Endothelial cell of umbilical vein (primary cell): Measurements from ENCODE around the gene DAGLB. TPM values are rescaled to one million over a fixed set of nuclear protein-coding genes. Genes with fewer than 3 reads are reported as not detected.

ENCODE experiments used
- BruUV-seq: library from RNA; stranded (reverse); fragments of 400-500 nt; replicated peaks from 2 replicates; lab custom pipeline; 2021; lab: Mats Ljungman, UMichigan
- CTCF ChIA-PET: fragments of 300-600, 350-600 bp; sonication (Branson Sonifier 250); formaldehyde crosslinking; loops from one replicate; lab custom pipeline; 2021; ENCODE audit warnings: antibody characterized with exemption, inconsistent platforms; lab: Charles Lee
- POLR2A ChIA-PET: fragments of 300-600, 350-600 bp; sonication (Branson Sonifier 250); formaldehyde crosslinking; loops from one replicate; lab custom pipeline; 2021; ENCODE audit warnings: antibody characterized with exemption, inconsistent platforms; lab: Charles Lee
- DNase-seq: peaks from one replicate; pipeline ENCODE4 v3.0.0-alpha.2; 2011; ENCODE audit warnings: low read depth, low spot score
- FAIRE-seq: peaks from 2 replicates; lab custom pipeline; 2011; peaks lifted over from hg19 to GRCh38; lab: Jason Lieb, UNC
- H2AFZ ChIP-seq: 2 replicates; pipeline ENCODE4 v1.6.0; 2012; ENCODE audit warnings: low read depth, low read length, control low read depth, inconsistent platforms
- H3K27ac ChIP-seq: 2 replicates; pipeline ENCODE4 v1.5.1; 2011; ENCODE audit warnings: low read depth, mild to moderate bottlenecking, control low read depth, low read length, moderate library complexity; ENCODE audit not compliant: insufficient read depth
- H3K27me3 ChIP-seq, 2 experiments: 2 replicates each; pipeline versions ENCODE4 v1.6.0 to v1.6.1; 2011; ENCODE audit warnings: low read length in 2 of 2, mixed read lengths in 1 of 2; ENCODE audit not compliant: control insufficient read depth in 2 of 2, insufficient read depth in 2 of 2
- H3K36me3 ChIP-seq, 2 experiments: 2 replicates in 1 of 2; 3 replicates in 1 of 2; pipeline ENCODE4 v1.5.1; 2011; ENCODE audit warnings: low read length in 2 of 2, mild to moderate bottlenecking in 1 of 2, moderate library complexity in 1 of 2; ENCODE audit not compliant: control insufficient read depth in 2 of 2, insufficient read depth in 2 of 2; ENCODE audit errors: extremely low read depth in 1 of 2
- H3K4me1 ChIP-seq: 3 replicates; pipeline ENCODE4 v1.5.1; 2011; ENCODE audit warnings: mild to moderate bottlenecking, low read length; ENCODE audit not compliant: control insufficient read depth, insufficient read depth; ENCODE audit errors: extremely low read depth
- H3K4me2 ChIP-seq: 2 replicates; pipeline ENCODE4 v1.6.1; 2011; ENCODE audit warnings: low read length, control low read depth, mixed read lengths; ENCODE audit not compliant: insufficient read depth
- H3K4me3 ChIP-seq, 3 experiments: fragments of 200-600 bp in 1 of 3; sonication (generic), shearing (Covaris generic) in 1 of 3; replicated peaks in 1 of 3; 2 replicates each; pipeline ENCODE4 v1.5.1; 2011 to 2016; ENCODE audit warnings: control low read depth in 3 of 3, low read length in 3 of 3, mild to moderate bottlenecking in 2 of 3, inconsistent platforms in 1 of 3, low read depth in 1 of 3, moderate library complexity in 1 of 3; ENCODE audit not compliant: insufficient read depth in 1 of 3
- H3K79me2 ChIP-seq: 2 replicates; pipeline ENCODE4 v1.6.0; 2012; ENCODE audit warnings: low read length, inconsistent platforms; ENCODE audit not compliant: control insufficient read depth, insufficient read depth
- H3K9ac ChIP-seq: replicated peaks from 2 replicates; pipeline ENCODE3; 2011; ENCODE audit warnings: low read length, control low read depth; ENCODE audit not compliant: insufficient read depth; ENCODE audit errors: extremely low read depth
- H3K9me1 ChIP-seq: replicated peaks from 3 replicates; pipeline ENCODE4 v1.6.0; 2011; ENCODE audit warnings: mild to moderate bottlenecking, low read length; ENCODE audit not compliant: control insufficient read depth, insufficient read depth; ENCODE audit errors: extremely low read depth
- H3K9me3 ChIP-seq: replicated peaks from 2 replicates; pipeline ENCODE4 v1.5.1; 2012; ENCODE audit warnings: low read length, inconsistent platforms; ENCODE audit not compliant: control insufficient read depth, insufficient read depth
- H4K20me1 ChIP-seq: replicated peaks from 2 replicates; pipeline ENCODE3; 2011; ENCODE audit warnings: mild to moderate bottlenecking, low read length; ENCODE audit not compliant: control insufficient read depth, insufficient read depth; ENCODE audit errors: extremely low read depth
- EZH2 ChIP-seq: IDR thresholded peaks from 2 replicates; pipeline ENCODE4 v1.6.1; 2012; ENCODE audit warnings: borderline replicate concordance, low read depth, mild to moderate bottlenecking, moderate library complexity, low read length, inconsistent platforms; ENCODE audit not compliant: severe bottlenecking
- FOS ChIP-seq: IDR thresholded peaks from 2 replicates; pipeline ENCODE4 v1.6.1; 2011; ENCODE audit warnings: mild to moderate bottlenecking, low read length, moderate library complexity, borderline replicate concordance; ENCODE audit not compliant: insufficient read depth
- GATA2 ChIP-seq: IDR thresholded peaks from 2 replicates; pipeline ENCODE4 v1.7.0; 2011; ENCODE audit warnings: low read depth, mild to moderate bottlenecking, moderate library complexity, mixed read lengths, low read length; ENCODE audit not compliant: insufficient read length, insufficient read depth
- JUN ChIP-seq: IDR thresholded peaks from 2 replicates; pipeline ENCODE4 v1.6.1; 2011; ENCODE audit warnings: borderline replicate concordance, low read depth; ENCODE audit not compliant: insufficient read length, insufficient read depth
- MAX ChIP-seq: IDR thresholded peaks from 2 replicates; pipeline ENCODE4 v1.6.1; 2011; ENCODE audit not compliant: insufficient read depth, insufficient read length
- MYC ChIP-seq: IDR thresholded peaks from one replicate; pipeline ENCODE4 v1.6.1; 2011; ENCODE audit warnings: mild to moderate bottlenecking, low read depth, low read length
- POLR2A ChIP-seq: IDR thresholded peaks from 2 replicates; pipeline ENCODE4 v1.6.1; 2012; ENCODE audit warnings: low read depth, mild to moderate bottlenecking, control low read depth, low read length
- POLR2AphosphoS5 ChIP-seq: IDR thresholded peaks from 2 replicates; pipeline ENCODE4 v1.6.1; 2012; ENCODE audit warnings: low read depth, mild to moderate bottlenecking, control low read depth, low read length, moderate library complexity; ENCODE audit not compliant: insufficient read depth
- dilution Hi-C: fragments of 300-500 bp; cut with MboI; formaldehyde crosslinking; loops from one replicate; pipeline ENCODE4 v1.15.0; 2019; ENCODE audit warnings: low sequenced_read_pairs; ENCODE audit not compliant: extremely low pct_ligation_motif_present
- intact Hi-C: fragments of 100-400 bp; cut with micrococcal nuclease; formaldehyde crosslinking; loops from one replicate; pipeline ENCODE4 v1.10.0; 2022
- polyA plus RNA-seq, 4 experiments: library from polyadenylated mRNA; depleted of rRNA in 3 of 4; stranded (reverse) in 3 of 4; unstranded in 1 of 4; fragments of >200 nt; gene quantifications; 2 replicates each; pipeline versions ENCODE4 v1.2.1 to v1.2.3, GENCODE V29; 2011 to 2012; ENCODE audit warnings: missing spikeins in 1 of 4
- total RNA-seq: library from RNA; stranded (reverse); gene quantifications from 2 replicates; pipeline ENCODE4 v1.2.3, GENCODE V29; 2021
- TF ChIP-seq, protein P1 (sequence below), 2 donors: IDR thresholded peaks; 1 replicate in 1 of 2; 2 replicates in 1 of 2; pipeline ENCODE4 v1.5.1; 2011; ENCODE audit warnings: low read length in 2 of 2, mild to moderate bottlenecking in 2 of 2, moderate library complexity in 2 of 2, control low read depth in 1 of 2, inconsistent platforms in 1 of 2, low read depth in 1 of 2; ENCODE audit not compliant: insufficient read depth in 1 of 2; ENCODE audit errors: extremely low read depth in 1 of 2

DAGLB gene
- total and polyA plus RNA-seq, 2 donors (not counting 3 experiments of a cell fraction or from before 2014, with no cell fraction given), result 28.2 to 48.2 TPM

DNA sequence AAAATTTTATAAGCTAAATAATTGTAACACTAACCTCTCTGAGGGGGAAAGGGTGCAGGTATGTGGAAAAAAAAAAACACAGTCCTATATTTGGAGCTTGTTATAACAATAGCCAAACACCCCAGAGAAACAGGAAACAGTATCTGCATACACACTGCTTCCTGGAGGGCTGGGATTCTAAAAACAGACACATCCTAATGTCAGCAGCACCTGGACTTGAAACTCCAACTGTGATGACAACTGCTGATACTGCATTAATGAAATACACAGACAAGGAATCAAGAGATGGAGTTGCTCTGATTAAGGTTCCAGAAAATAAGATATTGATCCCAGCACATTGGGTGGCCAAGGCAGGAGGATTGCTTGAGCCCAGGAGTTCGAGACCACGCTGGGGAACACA lies 9.3 kb downstream of the DAGLB start:
- Histone ChIP-seq H4K20me1 (no peaks in the 10 kb centered on the region), H3K79me2 (peaks cover 48% of the 10 kb centered on the region), H2AFZ (no peak overlapping the region), H3K4me2 (peak overlapping the region; percentile 31), H3K27me3 (no peaks in the 10 kb centered on the region), H3K4me1 (peaks cover 12% of the 10 kb centered on the region), H3K9me3 (no peaks in the 10 kb centered on the region), H3K4me3 (no peak overlapping the region), H3K27ac (peak overlapping the region; percentile 6), H3K36me3 (peaks cover 0 to 6% of the 10 kb centered on the region in 2 experiments), H3K9ac (no peak overlapping the region), H3K9me1 (no peaks in the 10 kb centered on the region)
- POLR2A ChIA-PET, result no interaction called here
- DNase-seq (peak; percentile 73), FAIRE-seq (no peak)
- intact Hi-C loops (loop anchor here (5.0 kb wide), 1 partner anchor 581 kb away; no protein-coding TSS in a partner anchor), dilution Hi-C loops (no loop called here)
- no TSS peak for BruUV-seq
- TF ChIP-seq GATA2 (no peak), MAX (no peak), MYC (no peak), JUN (no peak), EZH2 (no peak), FOS (no peak), POLR2AphosphoS5 (no peak), POLR2A (no peak)
- TF ChIP-seq, protein P1, sequence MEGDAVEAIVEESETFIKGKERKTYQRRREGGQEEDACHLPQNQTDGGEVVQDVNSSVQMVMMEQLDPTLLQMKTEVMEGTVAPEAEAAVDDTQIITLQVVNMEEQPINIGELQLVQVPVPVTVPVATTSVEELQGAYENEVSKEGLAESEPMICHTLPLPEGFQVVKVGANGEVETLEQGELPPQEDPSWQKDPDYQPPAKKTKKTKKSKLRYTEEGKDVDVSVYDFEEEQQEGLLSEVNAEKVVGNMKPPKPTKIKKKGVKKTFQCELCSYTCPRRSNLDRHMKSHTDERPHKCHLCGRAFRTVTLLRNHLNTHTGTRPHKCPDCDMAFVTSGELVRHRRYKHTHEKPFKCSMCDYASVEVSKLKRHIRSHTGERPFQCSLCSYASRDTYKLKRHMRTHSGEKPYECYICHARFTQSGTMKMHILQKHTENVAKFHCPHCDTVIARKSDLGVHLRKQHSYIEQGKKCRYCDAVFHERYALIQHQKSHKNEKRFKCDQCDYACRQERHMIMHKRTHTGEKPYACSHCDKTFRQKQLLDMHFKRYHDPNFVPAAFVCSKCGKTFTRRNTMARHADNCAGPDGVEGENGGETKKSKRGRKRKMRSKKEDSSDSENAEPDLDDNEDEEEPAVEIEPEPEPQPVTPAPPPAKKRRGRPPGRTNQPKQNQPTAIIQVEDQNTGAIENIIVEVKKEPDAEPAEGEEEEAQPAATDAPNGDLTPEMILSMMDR (IDR thresholded peaks at IDR 0.05; ENCODE audit: extremely low read depth in 1 of 2, insufficient read depth in 1 of 2, low read depth in 1 of 2, low read length in 2 of 2), result no peak
- CTCF ChIA-PET, result interaction anchor here (1.1 to 1.3 kb wide), 3 partner anchors 9 to 278 kb away, joined by 3 to 6 read pairs (median 3); partner anchors contain the start of gene DAGLB
